Measurements from ENCODE around the gene HUNK.
"Not testable (repeated sequence)": the region's sequence is repeated elsewhere in the genome, so short reads cannot be mapped to it uniquely, and the experiment has no call there.

HUNK gene

GRCh38 chr21:31869750-31870149 lies 3.1 kb upstream of the HUNK start:
- no peak for TF ChIP-seq Cebpa-rat (IDR thresholded peaks at IDR 0.05)
- Histone ChIP-seq H3K4me2 (no peak overlapping the region), H4K20me1 (no peaks in the 10 kb centered on the region), H3K36me3 (no peaks in the 10 kb centered on the region), H3K27me3 (0 out of 2 replicates have a peak, but pooled peaks cover 6% of the 10 kb centered on the region), H3K27ac (no peak overlapping the region), H3K9ac (no peak overlapping the region), H3K4me1 (peaks cover 12% of the 10 kb centered on the region), H3K9me3 (no peaks in the 10 kb centered on the region), H3K4me3 (no peak overlapping the region)

GRCh38 chr21:31870472-31871193 lies 2.2 kb upstream of the HUNK start:
- Histone ChIP-seq H3K27me3 (0 out of 2 replicates have a peak, but pooled peaks cover 6% of the 10 kb centered on the region), H3K4me2 (no peak overlapping the region), H3K4me1 (peaks cover 21% of the 10 kb centered on the region), H3K9me3 (no peaks in the 10 kb centered on the region), H3K36me3 (no peaks in the 10 kb centered on the region), H3K27ac (no peak overlapping the region), H4K20me1 (no peaks in the 10 kb centered on the region), H3K9ac (no peak overlapping the region), H3K4me3 (no peak overlapping the region)
- TF ChIP-seq Cebpa-rat (IDR thresholded peaks at IDR 0.05): no peak

GRCh38 chr21:31871371-31871770 lies 1.4 kb upstream of the HUNK start:
- not testable (repeated sequence) for H3K9ac ChIP-seq, H4K20me1 ChIP-seq, H3K27ac ChIP-seq, H3K9me3 ChIP-seq, H3K4me3 ChIP-seq, H3K27me3 ChIP-seq, H3K36me3 ChIP-seq
- peaks cover 22% of the 10 kb centered on the region for H3K4me1 ChIP-seq
- H3K4me2 ChIP-seq: peak overlapping the region; percentile 92

GRCh38 chr21:31872072-31872451 lies 758 bp upstream of the HUNK start:
- Histone ChIP-seq H3K4me1 (peaks cover 22% of the 10 kb centered on the region), H4K20me1 (no peaks in the 10 kb centered on the region), H3K27me3 (0 out of 2 replicates have a peak, but pooled peaks cover 6% of the 10 kb centered on the region), H3K4me2 (peak overlapping the region; percentile 92), H3K4me3 (peak overlapping the region; percentile 84), H3K27ac (no peak overlapping the region), H3K9me3 (no peaks in the 10 kb centered on the region), H3K9ac (peak overlapping the region; percentile 84), H3K36me3 (no peaks in the 10 kb centered on the region)
- no peak for TF ChIP-seq Cebpa-rat (IDR thresholded peaks at IDR 0.05)

DNA sequence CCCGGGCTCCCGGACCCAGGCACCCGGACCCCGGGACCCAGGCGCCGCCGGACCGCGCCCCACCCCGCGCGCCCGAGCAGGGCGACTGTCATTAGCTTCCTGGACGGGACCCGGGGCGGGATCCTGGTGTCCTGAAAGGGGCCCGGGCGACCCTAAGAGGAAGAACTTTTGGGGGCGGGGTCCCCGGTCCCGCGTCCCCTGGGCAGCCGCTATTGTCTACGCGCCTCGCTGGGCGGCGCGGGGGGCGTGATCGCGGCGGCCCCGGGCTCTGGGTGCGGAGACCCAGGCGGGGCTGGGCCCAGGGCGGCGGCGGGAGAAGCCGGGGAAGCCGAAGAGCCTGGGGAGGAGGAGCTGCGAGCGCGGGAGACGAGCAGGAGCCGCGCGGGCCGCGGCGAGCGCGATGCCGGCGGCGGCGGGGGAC lies 465 bp downstream of the HUNK start:
- peak overlapping the region; percentile 84 for H3K9ac ChIP-seq
- 0 out of 2 replicates have a peak, but pooled peaks cover 6% of the 10 kb centered on the region for H3K27me3 ChIP-seq
- peak overlapping the region; percentile 80 for H3K27ac ChIP-seq
- H3K9me3 ChIP-seq: no peaks in the 10 kb centered on the region
- peaks cover 22% of the 10 kb centered on the region for H3K4me1 ChIP-seq
- H4K20me1 ChIP-seq: no peaks in the 10 kb centered on the region
- H3K4me3 ChIP-seq: peak overlapping the region; percentile 84
- no peaks in the 10 kb centered on the region for H3K36me3 ChIP-seq
- peak overlapping the region; percentile 92 for H3K4me2 ChIP-seq
- no peak for TF ChIP-seq Cebpa-rat (IDR thresholded peaks at IDR 0.05)

DNA sequence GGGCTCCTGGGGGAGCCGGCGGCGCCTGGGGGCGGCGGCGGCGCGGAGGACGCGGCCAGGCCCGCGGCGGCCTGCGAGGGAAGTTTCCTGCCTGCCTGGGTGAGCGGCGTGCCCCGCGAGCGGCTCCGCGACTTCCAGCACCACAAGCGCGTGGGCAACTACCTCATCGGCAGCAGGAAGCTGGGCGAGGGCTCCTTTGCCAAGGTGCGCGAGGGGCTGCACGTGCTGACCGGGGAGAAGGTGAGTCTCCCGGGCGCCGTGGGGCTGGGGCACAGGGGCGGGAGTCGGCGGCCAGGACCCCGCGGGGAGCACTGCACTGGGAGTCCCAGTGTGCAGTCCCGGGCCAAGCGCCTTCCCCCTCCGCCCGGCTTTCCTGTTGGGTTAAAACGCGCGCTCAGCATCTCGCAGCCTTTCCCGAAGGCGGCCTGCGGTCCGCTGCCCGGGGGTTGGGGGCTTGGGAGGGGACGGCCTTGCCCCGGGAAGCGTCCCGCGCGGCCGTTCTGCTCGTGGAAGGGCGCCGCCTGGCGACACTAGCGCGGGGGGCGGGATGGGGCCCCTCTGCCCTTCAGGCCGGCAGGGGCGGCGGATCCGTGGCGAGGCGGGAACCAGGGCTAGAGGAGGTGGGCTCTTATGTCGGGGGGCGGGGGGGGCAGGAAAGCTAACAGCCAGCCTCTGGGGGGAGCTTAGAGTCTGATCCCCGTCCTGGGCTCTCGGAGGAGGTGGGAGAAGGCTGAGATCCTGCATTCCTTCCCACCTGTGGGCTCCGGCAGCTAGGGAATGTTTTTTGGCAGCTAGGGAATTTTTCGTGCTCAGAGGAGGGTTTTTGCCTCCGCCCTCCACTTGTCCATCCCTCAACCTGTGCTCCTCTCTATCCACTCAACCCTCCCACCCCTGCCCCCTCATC lies 1.1 kb downstream of the HUNK start:
- Histone ChIP-seq H3K4me2 (peak overlapping the region; percentile 92), H3K9ac (peak overlapping the region; percentile 84), H3K4me1 (peaks cover 22% of the 10 kb centered on the region), H3K27me3 (0 out of 2 replicates have a peak, but pooled peaks cover 6% of the 10 kb centered on the region), H3K27ac (peak overlapping the region; percentile 80), H4K20me1 (no peaks in the 10 kb centered on the region), H3K4me3 (peak overlapping the region; percentile 84), H3K9me3 (no peaks in the 10 kb centered on the region), H3K36me3 (no peaks in the 10 kb centered on the region)
- no peak for TF ChIP-seq Cebpa-rat (IDR thresholded peaks at IDR 0.05)

GRCh38 chr21:31874812-31875212 lies 2.0 kb downstream of the HUNK start:
- no peak for TF ChIP-seq Cebpa-rat (IDR thresholded peaks at IDR 0.05)
- no peaks in the 10 kb centered on the region for H4K20me1 ChIP-seq
- H3K4me1 ChIP-seq: peaks cover 22% of the 10 kb centered on the region
- H3K4me2 ChIP-seq: peak overlapping the region; percentile 92
- H3K9ac ChIP-seq: peak overlapping the region; percentile 46; the same call in 1 of the 2 replicates
- H3K27ac ChIP-seq: no peak overlapping the region
- H3K4me3 ChIP-seq: peak overlapping the region; percentile 84
- no peaks in the 10 kb centered on the region for H3K36me3 ChIP-seq
- H3K27me3 ChIP-seq: 0 out of 2 replicates have a peak, but pooled peaks cover 6% of the 10 kb centered on the region
- no peaks in the 10 kb centered on the region for H3K9me3 ChIP-seq

DNA sequence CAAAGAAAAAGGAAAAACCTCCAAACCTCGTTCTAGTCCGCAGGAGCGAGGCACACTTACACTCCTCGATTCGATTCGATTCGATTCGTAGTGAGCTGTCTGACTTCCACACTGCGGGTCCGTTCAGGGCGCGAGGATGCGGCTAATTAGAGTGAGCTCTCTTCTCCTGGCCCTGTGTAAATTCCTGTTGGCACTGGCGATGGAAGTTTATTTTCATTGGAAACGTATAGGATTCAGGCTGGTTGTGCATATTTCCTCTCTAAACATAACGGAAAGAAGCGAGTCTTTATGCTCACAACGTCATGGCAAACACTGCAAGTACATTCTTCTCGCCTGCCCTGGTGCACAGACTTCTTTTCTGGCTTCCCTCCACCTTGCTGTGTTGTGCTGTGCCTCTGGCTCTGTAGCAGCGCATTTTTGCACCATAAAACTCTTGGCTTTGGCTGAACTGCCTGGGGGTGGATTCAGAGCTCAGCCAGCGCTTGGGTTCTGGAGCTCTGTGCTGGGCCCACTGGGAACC lies 2.7 kb downstream of the HUNK start:
- 0 out of 2 replicates have a peak, but pooled peaks cover 2% of the 10 kb centered on the region for H3K36me3 ChIP-seq
- no peak for TF ChIP-seq Cebpa-rat (IDR thresholded peaks at IDR 0.05)
- H4K20me1 ChIP-seq: no peaks in the 10 kb centered on the region
- H3K27me3 ChIP-seq: 0 out of 2 replicates have a peak, but pooled peaks cover 6% of the 10 kb centered on the region
- H3K9me3 ChIP-seq: no peaks in the 10 kb centered on the region
- H3K4me1 ChIP-seq: peaks cover 22% of the 10 kb centered on the region
- H3K4me2 ChIP-seq: peak overlapping the region; percentile 92; the same call in 1 of the 2 replicates
- H3K27ac ChIP-seq: no peak overlapping the region
- H3K4me3 ChIP-seq: no peak overlapping the region
- peak overlapping the region; percentile 46; the same call in 1 of the 2 replicates for H3K9ac ChIP-seq

DNA sequence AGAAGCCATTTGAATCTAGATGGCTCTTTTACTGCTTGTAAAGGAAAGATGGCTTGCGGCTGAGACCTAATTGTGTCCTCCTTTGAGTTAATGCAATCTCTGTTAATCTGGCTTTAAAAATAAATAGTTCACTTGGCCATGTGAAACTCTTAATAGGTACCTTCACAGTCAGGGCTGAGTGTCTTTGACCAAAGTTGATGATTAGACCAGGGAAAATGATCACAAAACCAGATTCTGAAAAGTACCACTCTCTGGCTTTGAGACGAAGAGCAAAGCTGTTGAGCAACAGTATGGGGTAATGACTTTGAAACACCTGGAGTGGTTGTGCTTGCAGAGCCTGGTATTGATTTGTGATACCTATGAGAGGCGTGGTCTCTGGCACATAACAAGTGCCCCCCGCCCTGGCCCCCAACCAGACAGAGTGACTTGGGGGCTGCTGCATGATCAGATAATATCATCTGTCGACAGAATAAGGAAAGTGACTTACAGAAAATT lies 4.7 kb downstream of the HUNK start:
- no peak for TF ChIP-seq Cebpa-rat (IDR thresholded peaks at IDR 0.05)
- H3K36me3 ChIP-seq: 0 out of 2 replicates have a peak, but pooled peaks cover 5% of the 10 kb centered on the region
- H3K4me3 ChIP-seq: no peak overlapping the region
- no peak overlapping the region for H3K27ac ChIP-seq
- peaks cover 13% of the 10 kb centered on the region for H3K4me1 ChIP-seq
- no peak overlapping the region for H3K4me2 ChIP-seq
- H4K20me1 ChIP-seq: no peaks in the 10 kb centered on the region
- H3K9ac ChIP-seq: no peak overlapping the region
- H3K27me3 ChIP-seq: no peaks in the 10 kb centered on the region
- no peaks in the 10 kb centered on the region for H3K9me3 ChIP-seq
